Stimulated activated CD4-positive, alpha-beta T cell treated with anti-CD3 and anti-CD28 coated beads, Interleukin-2, amount 100 ng/mL, for 48 hours (primary cell): ENCODE measurements around the gene AKAP17A.
"Not testable (repeated sequence)": the region's sequence is repeated elsewhere in the genome, so short reads cannot be mapped to it uniquely, and the experiment has no call there.

ENCODE experiments used
- DNase-seq, 2 donors: peaks; one replicate each; pipeline ENCODE4 v3.0.0-alpha.2; 2020

AKAP17A gene, protein sequence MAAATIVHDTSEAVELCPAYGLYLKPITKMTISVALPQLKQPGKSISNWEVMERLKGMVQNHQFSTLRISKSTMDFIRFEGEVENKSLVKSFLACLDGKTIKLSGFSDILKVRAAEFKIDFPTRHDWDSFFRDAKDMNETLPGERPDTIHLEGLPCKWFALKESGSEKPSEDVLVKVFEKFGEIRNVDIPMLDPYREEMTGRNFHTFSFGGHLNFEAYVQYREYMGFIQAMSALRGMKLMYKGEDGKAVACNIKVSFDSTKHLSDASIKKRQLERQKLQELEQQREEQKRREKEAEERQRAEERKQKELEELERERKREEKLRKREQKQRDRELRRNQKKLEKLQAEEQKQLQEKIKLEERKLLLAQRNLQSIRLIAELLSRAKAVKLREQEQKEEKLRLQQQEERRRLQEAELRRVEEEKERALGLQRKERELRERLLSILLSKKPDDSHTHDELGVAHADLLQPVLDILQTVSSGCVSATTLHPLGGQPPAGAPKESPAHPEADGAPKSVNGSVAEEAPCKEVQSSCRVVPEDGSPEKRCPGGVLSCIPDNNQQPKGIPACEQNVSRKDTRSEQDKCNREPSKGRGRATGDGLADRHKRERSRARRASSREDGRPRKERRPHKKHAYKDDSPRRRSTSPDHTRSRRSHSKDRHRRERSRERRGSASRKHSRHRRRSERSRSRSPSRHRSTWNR

DNA sequence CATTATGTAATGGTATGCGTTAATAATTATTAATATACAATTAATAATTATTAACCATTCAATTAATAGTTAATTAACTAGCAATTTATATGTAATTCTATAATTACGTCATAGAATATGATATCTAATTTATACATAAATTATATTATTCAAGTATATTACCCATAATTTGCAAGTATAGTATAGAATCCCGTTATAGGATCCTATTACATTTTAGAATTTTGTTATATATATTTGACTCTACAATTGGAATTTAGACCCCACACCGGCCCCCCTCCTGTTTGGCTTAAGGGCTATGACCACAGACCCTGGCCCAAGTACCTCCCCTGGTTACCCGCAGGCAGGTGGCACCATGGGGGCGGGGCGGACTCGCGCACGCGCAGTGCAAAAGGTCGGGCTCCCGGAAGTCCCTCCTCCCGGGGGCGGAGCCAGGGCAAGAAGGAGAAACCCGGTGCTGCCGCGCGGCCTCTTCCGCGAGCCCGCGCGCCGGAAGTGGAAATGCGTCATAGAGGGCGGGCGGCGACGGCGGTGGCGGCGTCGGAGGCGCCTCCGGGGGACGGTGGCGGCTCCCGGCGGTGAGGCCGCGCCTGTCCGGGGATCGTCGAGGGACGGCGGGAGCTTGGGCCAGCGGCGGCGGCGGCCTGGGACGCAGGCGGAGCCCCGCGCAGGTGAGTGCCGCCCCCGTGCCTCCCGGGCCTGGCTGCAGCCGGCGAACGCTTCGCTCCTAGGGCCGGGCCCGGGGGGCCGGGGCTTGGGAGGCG, at the start of gene AKAP17A:
TSS of gene AKAP17A (plus strand) at position 503 of the 761 bp plus-strand sequence. CDS start 1,859 bp downstream, outside the sequence.
- peak; percentile 100 for DNase-seq

DNA sequence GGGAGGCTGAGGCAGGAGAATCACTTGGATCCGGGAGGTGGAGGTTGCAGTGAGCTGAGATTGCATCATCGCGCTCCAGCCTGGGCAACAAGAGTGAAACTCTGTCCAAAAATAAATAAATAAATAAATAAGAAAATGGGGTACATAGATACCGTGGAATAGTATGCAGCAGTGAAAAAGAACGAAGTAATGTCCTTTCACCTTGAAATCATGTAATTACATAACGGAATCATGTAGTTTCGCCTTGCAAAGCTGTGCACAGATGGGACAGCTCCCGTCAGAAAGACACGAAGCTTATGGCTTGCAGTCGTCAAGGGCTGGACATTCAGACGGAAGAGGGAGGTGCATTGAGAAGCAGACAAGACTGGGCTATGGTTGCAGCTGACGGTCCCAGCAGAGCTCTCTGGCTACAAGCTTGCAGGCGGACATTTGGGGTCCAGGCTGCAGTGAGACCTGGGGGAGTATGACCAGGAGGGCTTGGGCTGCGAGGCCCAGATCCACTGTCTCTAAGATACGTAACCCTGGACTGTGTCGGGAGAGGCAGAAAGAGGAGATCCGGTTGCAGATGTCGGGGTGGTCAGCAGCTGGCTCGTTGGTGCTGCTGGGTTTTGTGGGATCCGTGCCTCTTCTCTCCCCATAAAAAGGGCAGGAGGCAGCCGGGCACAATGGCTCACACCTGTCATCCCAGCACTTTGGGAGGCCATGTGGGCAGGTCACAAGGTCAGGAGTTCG, 48.2 kb upstream of the AKAP17A start:
- no peak for DNase-seq

DNA sequence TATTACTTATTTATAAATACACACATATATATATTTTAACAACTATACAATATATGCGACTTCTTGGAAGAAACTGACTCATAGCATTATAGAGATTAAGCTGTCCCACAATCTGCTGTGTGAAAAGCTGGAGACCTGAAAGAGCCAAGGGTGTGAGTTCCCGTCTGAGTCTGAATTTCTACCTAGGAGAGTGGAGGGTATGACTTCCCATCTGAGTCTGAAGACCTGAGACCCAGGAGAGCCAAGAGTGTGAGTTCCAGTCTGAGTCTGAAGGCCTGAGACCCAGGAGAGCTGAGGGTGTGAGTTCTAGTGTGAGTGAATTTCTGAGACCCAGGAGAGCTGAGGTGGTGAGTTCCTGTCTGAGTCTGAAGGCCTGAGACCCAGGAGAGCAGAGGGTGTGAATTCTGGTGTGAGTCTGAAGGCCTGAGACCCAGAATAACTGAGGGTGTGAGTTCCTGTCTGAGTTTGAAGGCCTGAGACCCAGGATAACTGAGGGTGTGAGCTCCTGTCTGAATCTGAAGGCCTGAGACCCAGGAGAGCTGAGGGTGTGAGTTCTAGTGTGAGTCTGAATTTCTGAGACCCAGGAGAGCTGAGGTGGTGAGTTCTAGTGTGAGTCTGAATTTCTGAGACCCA, 45.5 kb upstream of the AKAP17A start:
- no peak for DNase-seq

DNA sequence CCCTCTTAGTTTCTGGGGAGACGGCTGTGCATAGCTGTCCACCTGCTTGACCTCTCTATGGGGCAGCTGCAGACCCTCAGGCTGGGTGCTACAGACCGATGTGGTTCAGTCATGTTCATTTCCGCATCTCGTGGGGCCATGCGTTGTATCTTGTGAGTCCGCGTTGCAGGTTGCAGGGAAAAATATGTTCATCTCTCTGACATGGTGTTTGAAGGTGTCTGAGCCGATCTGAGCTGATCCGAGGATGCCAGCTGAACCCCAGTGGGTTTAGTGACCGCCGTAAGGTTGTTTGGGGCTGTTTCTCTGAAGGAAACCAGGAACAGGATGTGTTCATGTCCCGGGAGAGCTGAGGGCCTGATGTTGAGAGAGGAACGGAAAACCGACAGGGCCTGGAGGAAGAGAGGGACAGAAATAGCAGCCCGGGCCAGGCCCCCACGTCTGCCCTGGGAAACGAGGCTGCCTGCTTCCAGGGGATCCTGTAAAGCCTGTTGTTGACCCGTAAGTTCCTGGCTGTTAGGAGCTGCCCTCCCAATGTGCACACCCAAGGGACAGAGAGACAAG, 44.6 kb upstream of the AKAP17A start:
- DNase-seq = no peak

DNA sequence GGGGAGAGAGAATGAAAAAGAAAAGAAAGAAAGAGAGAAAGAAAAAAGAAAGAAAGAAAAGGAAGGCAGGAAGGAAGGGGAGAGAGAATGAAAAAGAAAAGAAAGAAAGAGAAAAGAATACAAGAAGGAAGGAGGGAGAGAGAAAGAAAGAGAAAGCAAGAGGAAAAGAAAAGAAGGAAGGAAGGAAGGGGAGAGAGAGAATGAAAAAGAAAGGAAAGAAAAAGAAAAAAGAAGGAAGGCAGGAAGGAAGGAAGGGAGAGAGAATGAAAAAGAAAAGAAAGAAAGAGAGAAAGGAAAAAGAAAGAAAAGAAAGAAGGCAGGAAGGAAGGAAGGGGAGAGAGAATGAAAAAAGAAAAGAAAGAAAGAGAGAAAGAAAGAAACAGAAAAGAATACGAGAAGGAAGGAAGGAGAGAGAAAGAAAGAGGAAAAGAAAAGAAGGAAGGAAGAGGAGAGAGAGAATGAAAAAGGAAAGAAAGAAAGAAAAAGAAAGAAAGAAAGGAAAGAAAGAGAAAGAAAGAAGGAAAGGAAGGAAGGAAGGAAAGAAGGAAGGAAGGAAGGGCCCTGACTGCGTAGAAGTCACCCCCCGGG, 39.4 kb upstream of the AKAP17A start:
- no peak for DNase-seq

DNA sequence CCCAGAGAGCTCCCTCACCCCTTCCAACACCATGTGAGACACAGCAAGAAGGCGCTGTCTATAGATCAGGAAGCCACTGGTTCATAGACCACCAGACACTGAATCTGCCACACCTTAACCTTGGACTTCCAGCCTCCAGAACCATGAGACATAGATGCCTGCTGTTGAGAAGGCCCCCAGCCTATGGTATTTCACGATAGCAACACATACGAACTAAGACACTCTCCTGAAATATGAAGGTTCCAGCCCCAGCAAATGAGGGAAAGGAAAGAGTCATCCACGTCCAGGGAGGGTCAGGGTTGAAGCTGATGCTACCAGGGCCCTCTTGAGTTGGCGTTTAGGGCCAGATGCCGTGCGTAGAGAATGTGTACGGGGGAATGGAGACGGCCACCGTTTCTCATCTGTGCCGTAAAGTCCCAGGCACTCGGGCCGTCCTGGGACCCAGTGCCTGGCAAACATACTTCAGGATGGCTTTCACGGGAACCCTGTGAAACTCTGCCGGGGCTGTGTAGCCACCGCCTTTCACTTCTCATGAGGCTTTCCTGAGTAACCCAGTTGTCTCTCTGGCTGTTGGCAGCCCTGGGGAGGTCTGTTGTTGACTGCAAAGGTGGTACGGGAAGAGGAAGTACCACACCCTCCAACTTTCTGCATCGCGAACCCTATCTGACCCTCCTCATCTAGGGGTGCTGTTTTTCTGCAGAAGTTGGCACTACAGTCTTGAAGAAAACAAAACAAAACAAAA, 36.8 kb upstream of the AKAP17A start:
- DNase-seq = no peak

DNA sequence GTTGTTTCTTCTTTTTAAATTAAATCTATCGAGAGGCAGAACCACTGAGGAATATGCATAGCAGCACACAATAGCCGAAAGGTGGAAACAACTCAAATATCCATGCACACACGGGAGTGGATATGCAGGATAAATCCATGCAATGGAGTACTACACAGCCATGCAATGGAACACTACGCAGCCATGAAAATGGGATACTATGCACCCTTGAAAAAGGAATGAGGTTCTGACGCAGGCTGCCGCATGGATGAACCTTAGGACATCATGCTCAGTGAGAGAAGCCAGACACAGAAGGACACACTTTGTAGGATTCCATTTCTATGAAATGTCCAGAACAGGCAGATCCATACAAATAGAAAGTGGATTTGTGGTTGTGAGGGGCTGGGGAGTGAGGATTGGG, 36.0 kb upstream of the AKAP17A start:
- no peak for DNase-seq

DNA sequence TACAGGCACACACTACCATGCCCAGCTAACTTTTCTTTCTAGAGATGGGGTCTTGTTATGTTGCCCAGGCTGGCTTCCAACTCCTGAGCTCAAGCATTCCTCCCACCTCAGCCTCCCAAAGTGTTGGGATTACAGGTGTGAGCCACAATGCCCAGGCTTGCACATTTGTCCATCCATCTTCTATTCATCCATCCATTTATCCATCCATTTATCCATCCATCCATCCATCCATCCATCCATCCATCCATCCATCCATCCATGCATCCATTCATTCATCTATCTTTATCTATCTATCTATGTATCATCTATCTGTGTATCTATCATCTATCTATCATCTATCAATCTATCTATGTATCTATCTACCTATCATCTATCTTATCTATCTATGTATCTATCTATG, 34.0 kb upstream of the AKAP17A start:
- DNase-seq = not testable (repeated sequence)

DNA sequence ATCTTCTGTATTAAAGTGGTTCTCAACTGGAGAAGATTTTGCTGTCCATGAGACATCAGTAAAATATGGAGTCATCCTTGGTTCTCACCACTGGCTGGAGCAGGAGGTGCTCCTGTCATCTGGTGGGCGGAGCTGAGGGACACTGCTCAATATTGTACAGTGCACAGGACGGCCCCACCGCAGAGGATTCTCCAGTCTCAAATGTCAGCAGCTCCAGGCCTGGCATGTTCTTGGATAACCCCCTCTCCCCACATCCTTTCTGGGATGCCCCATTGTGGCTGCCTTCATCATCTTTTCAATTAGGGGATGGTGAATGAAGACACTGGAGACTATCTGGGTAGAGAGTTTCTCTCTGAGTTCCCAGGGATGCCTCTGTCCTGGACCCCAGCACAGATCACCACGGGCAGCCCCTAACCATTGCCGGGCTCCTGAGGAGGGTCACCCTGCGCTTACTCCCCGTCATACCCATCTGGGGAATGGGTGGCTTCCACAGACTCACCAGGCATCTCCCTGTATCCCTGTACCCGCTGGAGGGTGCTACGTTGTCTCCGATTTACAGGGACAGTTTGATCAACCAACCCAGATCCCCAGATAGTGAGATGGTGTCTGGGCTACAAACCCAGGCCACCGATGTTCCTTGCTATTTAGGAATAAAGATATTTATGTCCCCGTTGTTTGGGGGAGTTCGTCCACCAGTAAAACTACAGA, 32.5 kb upstream of the AKAP17A start:
- DNase-seq = no peak

DNA sequence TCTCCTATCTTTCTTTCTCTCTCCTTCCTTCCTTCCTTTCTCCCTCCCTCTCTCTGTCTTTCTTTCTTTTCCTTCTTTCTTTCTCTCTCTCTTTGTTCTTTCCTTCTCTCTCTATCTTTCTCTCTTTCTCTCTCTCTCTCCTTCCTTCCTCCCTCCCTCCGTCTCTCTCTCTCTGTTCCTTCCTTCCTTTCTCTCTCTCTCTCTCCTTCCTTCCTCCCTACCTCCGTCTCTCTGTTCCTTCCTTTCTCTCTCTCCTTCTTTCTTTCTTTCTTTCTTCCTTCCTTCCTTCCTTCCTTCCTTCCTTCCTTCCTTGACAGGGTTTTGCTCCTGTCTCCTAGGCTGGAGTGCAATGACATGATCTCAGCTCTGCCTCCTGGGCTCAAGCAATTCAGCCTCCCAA, 30.2 kb upstream of the AKAP17A start:
- no peak for DNase-seq

DNA sequence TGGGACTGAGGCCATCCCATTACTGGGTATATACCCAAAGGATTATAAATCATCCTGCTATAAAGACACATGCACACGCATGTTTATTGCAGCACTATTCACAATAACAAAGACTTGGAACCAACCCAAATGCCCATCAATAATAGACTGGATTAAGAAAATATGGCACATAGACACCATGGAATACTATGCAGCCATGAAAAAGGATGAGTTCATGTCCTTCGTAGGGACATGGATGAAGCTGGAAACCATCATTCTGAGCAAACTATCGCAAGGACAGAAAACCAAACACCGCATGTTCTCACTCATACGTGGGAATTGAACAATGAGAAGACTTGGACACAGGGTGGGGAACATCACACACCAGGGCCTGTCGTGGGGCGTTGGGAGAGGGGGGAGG, 27.3 kb upstream of the AKAP17A start:
- not testable (repeated sequence) for DNase-seq

DNA sequence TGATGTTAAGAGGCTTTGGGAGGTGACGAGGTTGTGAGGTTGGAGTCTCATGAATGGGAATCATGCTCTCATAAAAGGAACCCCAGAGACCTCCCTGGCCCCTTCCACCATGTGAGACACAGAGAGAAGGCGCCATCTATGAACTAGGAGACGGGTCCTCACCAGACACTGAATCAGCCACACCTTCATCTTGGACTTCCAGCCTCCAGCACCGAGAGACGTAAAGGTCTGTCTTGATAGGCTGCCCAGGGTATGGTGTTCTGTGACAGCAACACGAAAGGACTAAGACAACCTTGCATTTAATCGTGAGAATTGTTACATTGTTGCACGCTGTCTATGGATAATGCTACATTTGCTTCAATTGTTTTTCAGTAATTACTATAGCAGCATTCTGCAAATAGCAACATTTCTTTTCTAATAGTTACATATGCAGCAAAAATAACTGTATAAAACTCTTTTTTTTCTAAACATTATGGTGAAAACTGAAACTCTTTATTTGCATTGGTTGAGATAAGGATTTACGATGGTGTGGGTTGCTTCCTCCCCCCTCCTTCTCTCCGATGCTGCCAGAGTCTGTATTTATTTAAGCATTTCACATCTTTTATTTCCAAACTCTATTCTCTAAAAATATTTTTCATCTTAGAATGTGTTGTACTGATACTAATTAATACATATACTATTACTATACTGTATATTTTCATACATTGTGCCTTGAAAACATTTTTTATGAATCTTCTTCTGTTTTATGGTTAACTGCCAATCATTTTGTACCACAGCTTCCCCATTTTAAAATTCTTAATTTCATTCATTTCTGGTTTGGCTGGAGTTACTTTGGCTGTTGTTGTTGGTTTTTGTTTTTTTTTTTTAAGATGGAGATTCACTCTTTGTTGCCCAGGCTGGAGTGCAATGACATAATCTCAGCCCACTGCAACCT, 26.4 kb upstream of the AKAP17A start:
- no peak for DNase-seq

DNA sequence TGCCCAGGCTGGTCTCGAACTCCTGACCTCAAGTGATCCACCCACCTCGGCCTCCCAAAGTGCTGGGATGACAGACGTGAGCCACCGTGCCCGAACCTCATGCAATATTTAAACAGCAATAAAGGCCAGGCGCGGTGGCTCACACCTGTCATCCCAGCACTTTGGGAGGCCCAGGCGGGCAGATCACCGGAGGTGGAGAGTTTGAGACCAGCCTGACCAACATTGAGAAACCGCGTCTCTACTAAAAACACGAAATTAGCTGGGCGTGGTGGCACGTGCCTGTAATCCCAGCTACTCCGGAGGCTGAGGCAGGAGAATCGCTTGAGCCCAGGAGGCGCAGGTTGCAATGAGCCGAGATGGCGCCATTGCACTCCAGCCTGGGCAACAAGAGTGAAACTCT, 17.2 kb upstream of the AKAP17A start:
- not testable (repeated sequence) for DNase-seq

DNA sequence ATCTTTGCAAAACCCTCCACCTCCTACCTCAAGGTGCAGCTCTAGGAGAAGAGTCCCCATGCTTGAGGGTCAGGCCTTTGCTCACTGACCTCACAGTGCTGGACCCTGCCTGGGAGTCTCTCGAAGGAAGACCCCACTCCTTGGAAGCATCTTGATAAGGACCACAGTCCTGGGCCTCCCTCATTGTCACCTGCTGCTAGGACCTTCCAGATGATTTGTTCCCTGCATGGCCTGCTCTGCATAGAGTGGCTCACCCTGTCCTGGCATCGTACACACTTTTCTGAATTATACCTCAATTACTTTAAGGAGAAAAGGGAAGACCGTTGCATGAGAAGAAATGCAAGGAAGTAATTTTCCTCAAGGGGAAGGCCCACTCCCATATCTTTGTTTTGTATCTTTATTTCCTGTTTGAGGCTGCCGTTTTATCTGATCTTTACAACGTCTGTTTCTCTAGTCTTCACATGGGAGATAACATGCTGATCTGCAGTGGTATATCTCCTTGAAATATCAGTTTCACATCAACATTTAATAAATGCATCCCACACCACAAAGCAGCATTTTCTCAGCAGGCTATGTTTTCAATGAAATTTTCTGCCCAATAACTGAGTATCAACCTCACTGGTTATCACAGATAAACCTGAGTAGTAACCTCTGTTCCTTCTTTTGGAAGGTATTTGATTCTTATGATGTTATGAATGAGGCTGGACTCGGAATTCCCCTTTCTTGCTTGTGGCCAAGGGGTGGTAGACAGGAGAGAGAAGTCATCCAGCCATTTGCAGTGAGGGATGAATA, 15.0 kb upstream of the AKAP17A start:
- DNase-seq = no peak

DNA sequence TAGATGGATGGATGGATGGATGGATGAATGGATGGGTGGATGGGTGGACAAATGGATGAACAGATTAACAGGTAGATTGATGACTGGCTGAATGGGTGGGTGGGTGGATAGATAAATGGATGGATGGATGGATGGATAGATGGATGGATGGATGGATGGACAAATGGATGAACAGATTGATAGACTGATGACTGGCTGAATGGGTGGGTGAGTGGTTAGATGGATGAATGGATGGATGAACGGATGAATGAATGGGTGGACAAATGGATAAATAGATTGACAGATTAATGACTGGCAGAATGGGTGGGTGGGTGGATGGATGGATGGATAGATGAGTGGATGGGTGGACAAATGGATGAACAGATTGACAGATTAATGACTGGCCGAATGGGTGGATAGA, 13.6 kb upstream of the AKAP17A start:
- DNase-seq = no peak

DNA sequence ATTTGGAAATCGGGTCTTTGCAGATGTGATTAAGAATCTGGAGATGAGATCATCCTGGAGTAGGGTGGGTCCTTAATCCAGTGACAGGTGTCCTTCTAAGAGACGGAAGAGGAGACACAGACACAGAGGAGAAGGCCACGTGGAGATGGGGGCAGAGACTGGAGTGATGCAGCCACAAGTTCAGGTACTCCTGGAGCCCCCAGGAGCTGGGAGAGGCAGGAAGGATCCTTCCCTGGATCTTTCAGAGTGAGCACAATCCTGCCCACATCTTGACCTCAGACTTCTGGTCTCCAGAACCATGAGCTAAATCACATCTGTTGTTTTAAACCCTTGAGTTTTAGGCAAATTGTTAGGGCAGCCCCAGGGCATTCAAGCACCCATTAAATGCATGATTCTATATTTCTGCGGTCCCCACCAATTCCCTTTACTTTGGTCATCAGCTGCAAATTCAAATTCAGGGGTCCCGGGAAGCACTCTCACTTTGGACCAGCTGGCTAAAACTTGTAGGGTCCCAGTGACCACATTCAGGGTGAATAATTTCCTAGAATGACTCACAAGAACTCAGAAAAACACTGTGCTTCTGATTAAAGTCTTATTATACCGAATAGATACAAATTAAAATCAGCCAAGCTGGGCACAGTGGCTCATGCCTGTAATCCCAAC, 12.8 kb upstream of the AKAP17A start:
- DNase-seq = no peak

DNA sequence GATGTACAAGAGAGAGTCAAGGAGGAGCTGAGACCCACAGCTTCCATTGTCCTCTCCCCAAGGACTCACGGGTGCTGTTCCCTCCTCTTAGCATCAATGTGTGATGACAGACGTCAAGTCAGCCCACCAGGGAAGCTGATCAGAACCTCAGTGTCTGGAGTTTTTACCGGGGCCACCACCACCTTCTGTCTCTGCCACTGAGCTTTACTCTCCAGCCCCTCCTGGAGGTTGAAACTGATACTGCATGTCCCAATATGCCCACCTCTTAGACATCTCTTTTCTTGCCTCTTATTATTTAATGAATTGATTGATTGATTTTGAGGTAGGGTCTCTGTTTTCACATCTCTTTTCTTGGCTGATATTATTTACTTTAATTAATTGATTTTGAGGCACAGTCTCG, 10.3 kb upstream of the AKAP17A start:
- peak; percentile 86 to 92 for DNase-seq
